SIG-M5 (cell line): ENCODE data around the gene ELF1.
"Not testable (repeated sequence)": the region's sequence is repeated elsewhere in the genome, so short reads cannot be mapped to it uniquely, and the experiment has no call there.

ENCODE experiments used
- DNase-seq: peaks from one replicate; lab custom pipeline; 2025; lab: John Stamatoyannopoulos, UW

Gene ELF1

GRCh38 chr13:41040584-41041334, 21.6 kb upstream of the ELF1 start:
- no peak for DNase-seq

- no peak for DNase-seq
These were observed 20.6 kb upstream of the ELF1 start for GRCh38 chr13:41039746-41040145.

- not testable (repeated sequence) for DNase-seq
These were observed 17.4 kb upstream of the ELF1 start for GRCh38 chr13:41036557-41036956.

GRCh38 chr13:41034881-41035280, 15.8 kb upstream of the ELF1 start:
- no peak for DNase-seq

GRCh38 chr13:41034382-41034781, 15.3 kb upstream of the ELF1 start:
- DNase-seq, result no peak

- DNase-seq, result no peak
These were observed 13.7 kb upstream of the ELF1 start for GRCh38 chr13:41032691-41033376.

- no peak for DNase-seq
These were observed 10.5 kb upstream of the ELF1 start for GRCh38 chr13:41029629-41030028.

- DNase-seq, result no peak
These were observed 8.9 kb upstream of the ELF1 start for GRCh38 chr13:41028051-41028450.

GRCh38 chr13:41026788-41027187, 7.7 kb upstream of the ELF1 start:
- DNase-seq, result no peak

GRCh38 chr13:41025518-41025917, 6.4 kb upstream of the ELF1 start:
- DNase-seq, result no peak

- no peak for DNase-seq
These were observed 647 bp upstream of the ELF1 start for GRCh38 chr13:41019578-41020347.

GRCh38 chr13:41018602-41018948, 541 bp downstream of the ELF1 start:
- no peak for DNase-seq

- DNase-seq, result no peak
These were observed 1.1 kb downstream of the ELF1 start for GRCh38 chr13:41017817-41018601.

GRCh38 chr13:41017159-41017558, 2.0 kb downstream of the ELF1 start:
- DNase-seq, result no peak

GRCh38 chr13:41015920-41016319, 3.2 kb downstream of the ELF1 start:
- no peak for DNase-seq

- no peak for DNase-seq
These were observed 5.3 kb downstream of the ELF1 start for GRCh38 chr13:41013835-41014234.

- DNase-seq, result no peak
These were observed 6.6 kb downstream of the ELF1 start for GRCh38 chr13:41012536-41012935.

- DNase-seq, result no peak
These were observed 7.6 kb downstream of the ELF1 start for GRCh38 chr13:41011382-41011956.

GRCh38 chr13:41008349-41008980, 10.7 kb downstream of the ELF1 start:
- DNase-seq, result peak; percentile 44

GRCh38 chr13:41007744-41008128, 11.4 kb downstream of the ELF1 start:
- no peak for DNase-seq

- DNase-seq, result peak; percentile 74
These were observed 12.0 kb downstream of the ELF1 start for GRCh38 chr13:41006978-41007743.
